Measurements from ENCODE around the gene POU6F1.

GRCh38 chr12:51254536-51254935 is 36.7 kb upstream of the POU6F1 start:
- TF ChIP-seq, protein P1, sequence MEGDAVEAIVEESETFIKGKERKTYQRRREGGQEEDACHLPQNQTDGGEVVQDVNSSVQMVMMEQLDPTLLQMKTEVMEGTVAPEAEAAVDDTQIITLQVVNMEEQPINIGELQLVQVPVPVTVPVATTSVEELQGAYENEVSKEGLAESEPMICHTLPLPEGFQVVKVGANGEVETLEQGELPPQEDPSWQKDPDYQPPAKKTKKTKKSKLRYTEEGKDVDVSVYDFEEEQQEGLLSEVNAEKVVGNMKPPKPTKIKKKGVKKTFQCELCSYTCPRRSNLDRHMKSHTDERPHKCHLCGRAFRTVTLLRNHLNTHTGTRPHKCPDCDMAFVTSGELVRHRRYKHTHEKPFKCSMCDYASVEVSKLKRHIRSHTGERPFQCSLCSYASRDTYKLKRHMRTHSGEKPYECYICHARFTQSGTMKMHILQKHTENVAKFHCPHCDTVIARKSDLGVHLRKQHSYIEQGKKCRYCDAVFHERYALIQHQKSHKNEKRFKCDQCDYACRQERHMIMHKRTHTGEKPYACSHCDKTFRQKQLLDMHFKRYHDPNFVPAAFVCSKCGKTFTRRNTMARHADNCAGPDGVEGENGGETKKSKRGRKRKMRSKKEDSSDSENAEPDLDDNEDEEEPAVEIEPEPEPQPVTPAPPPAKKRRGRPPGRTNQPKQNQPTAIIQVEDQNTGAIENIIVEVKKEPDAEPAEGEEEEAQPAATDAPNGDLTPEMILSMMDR (IDR thresholded peaks at IDR 0.05; ENCODE audit: low read depth, low read length) = no peak
- no peak for TF ChIP-seq POLR2A (IDR thresholded peaks at IDR 0.05; ENCODE audit: extremely low read depth, insufficient read length)

All from NB4 (cell line).